ENCODE data around the gene IFNA2.
"Not testable (repeated sequence)": the region's sequence is repeated elsewhere in the genome, so short reads cannot be mapped to it uniquely, and the experiment has no call there.

The IFNA2 gene

GRCh38 chr9:21381448-21382339, 3.5 kb downstream of the IFNA2 start:
- no peak for DNase-seq

- not testable (repeated sequence) for DNase-seq
Observed at GRCh38 chr9:21371467-21371866, 13.7 kb downstream of the IFNA2 start.

GRCh38 chr9:21367957-21368356, 17.2 kb downstream of the IFNA2 start, which contains the start of gene IFNA13:
IFNA13 (minus strand) TSS chr9:21368057; CDS start chr9:21368010, 47 bp downstream.
- no peak for DNase-seq

- DNase-seq = not testable (repeated sequence)
Observed at GRCh38 chr9:21367169-21367568, 18.0 kb downstream of the IFNA2 start.

GRCh38 chr9:21362287-21362686, 22.9 kb downstream of the IFNA2 start:
- DNase-seq = no peak

- DNase-seq = no peak
Observed at GRCh38 chr9:21357479-21358460, 27.4 kb downstream of the IFNA2 start.

- DNase-seq = no peak
Observed at GRCh38 chr9:21350787-21351186, 34.4 kb downstream of the IFNA2 start, which contains the start of gene IFNA6. IFNA6 (minus strand) TSS chr9:21350887; CDS start chr9:21350887, 0 bp downstream.

- DNase-seq = no peak
Observed at GRCh38 chr9:21348430-21348970, 36.7 kb downstream of the IFNA2 start.

- no peak for DNase-seq
Observed at GRCh38 chr9:21340735-21341134, 44.5 kb downstream of the IFNA2 start.

- DNase-seq = no peak
Observed at GRCh38 chr9:21336457-21336856, 48.7 kb downstream of the IFNA2 start.

- peak; percentile 93 for DNase-seq
Observed at GRCh38 chr9:21334701-21335632, 50.2 kb downstream of the IFNA2 start, which contains the start of gene KLHL9. KLHL9 (minus strand) TSS chr9:21335404; CDS start chr9:21334859, 545 bp downstream.
